CD4-positive, alpha-beta memory T cell (primary cell): ENCODE data around the gene FKBP4. TPM values are rescaled to one million over a fixed set of nuclear protein-coding genes. Genes with fewer than 3 reads are reported as not detected.

Experiments used
- CTCF ChIA-PET: fragments of 350-600 bp; sonication (Branson Sonifier 250); formaldehyde crosslinking; loops from one replicate; lab custom pipeline; 2021; ENCODE audit warnings: inconsistent platforms; ENCODE audit not compliant: partially characterized antibody; lab: Charles Lee
- POLR2A ChIA-PET: fragments of 350-600 bp; sonication (Branson Sonifier 250); formaldehyde crosslinking; loops from one replicate; lab custom pipeline; 2021; ENCODE audit not compliant: partially characterized antibody; lab: Charles Lee
- DNase-seq, 5 donors: peaks; one replicate each; pipeline versions ENCODE4 v3.0.0 to v3.0.0-alpha.2; 2020 to 2022; ENCODE audit warnings: mixed read lengths in 1 of 5
- H3K27ac ChIP-seq: one replicate; pipeline ENCODE4 v1.7.0; 2013; ENCODE audit warnings: low read depth, low read length
- H3K27me3 ChIP-seq: 2 replicates; pipeline ENCODE4 v1.7.0; 2013; ENCODE audit warnings: mild to moderate bottlenecking, low read length, moderate library complexity; ENCODE audit not compliant: insufficient read depth
- H3K36me3 ChIP-seq: 2 replicates; pipeline ENCODE4 v1.7.0; 2013; ENCODE audit warnings: mild to moderate bottlenecking, low read length, moderate library complexity; ENCODE audit not compliant: insufficient read depth
- H3K4me1 ChIP-seq: 2 replicates; pipeline ENCODE4 v1.7.0; 2013; ENCODE audit warnings: mild to moderate bottlenecking, low read length, moderate library complexity; ENCODE audit not compliant: insufficient read depth
- H3K4me3 ChIP-seq, 2 donors: one replicate each; pipeline ENCODE4 v1.7.0; 2013; ENCODE audit warnings: low read length in 2 of 2, mild to moderate bottlenecking in 1 of 2
- H3K9me3 ChIP-seq, 2 donors: one replicate each; pipeline ENCODE4 v1.7.0; 2013; ENCODE audit warnings: low read length in 2 of 2, control low read depth in 1 of 2; ENCODE audit not compliant: control insufficient read depth in 1 of 2
- H3K27ac Mint-ChIP-seq, 7 donors: one replicate each; pipeline ENCODE4 v1.8.0; 2020 to 2021; ENCODE audit warnings: mixed read lengths in 7 of 7, mild to moderate bottlenecking in 6 of 7, inconsistent platforms in 3 of 7, moderate library complexity in 3 of 7
- H3K27me3 Mint-ChIP-seq, 2 donors: one replicate each; pipeline ENCODE4 v1.8.0; 2020 to 2021; ENCODE audit warnings: mixed read lengths in 2 of 2
- H3K36me3 Mint-ChIP-seq, 2 donors: one replicate each; pipeline ENCODE4 v1.8.0; 2020 to 2021; ENCODE audit warnings: mixed read lengths in 2 of 2, inconsistent platforms in 1 of 2, mild to moderate bottlenecking in 1 of 2
- H3K4me1 Mint-ChIP-seq, 4 donors: one replicate each; pipeline ENCODE4 v1.8.0; 2020 to 2021; ENCODE audit warnings: mixed read lengths in 4 of 4, mild to moderate bottlenecking in 1 of 4
- H3K4me3 Mint-ChIP-seq, 8 donors: one replicate each; pipeline ENCODE4 v1.8.0; 2020 to 2021; ENCODE audit warnings: mixed read lengths in 8 of 8, mild to moderate bottlenecking in 7 of 8, moderate library complexity in 6 of 8, inconsistent platforms in 3 of 8
- H3K9me3 Mint-ChIP-seq, 8 donors: one replicate each; pipeline ENCODE4 v1.8.0; 2020 to 2021; ENCODE audit warnings: mixed read lengths in 8 of 8, mild to moderate bottlenecking in 5 of 8, inconsistent platforms in 3 of 8, moderate library complexity in 1 of 8
- intact Hi-C: fragments of 100-400 bp; cut with micrococcal nuclease; formaldehyde crosslinking; loops from one replicate; pipeline ENCODE4 v1.15.1; 2023
- polyA plus RNA-seq, 2 donors: library from polyadenylated mRNA; unstranded; fragments of 300-500 nt; fragmentation: Illumina TruSeq; gene quantifications; one replicate each; pipeline ENCODE4 v1.2.3, GENCODE V29; 2021
- total RNA-seq, 2 experiments: library from RNA; stranded (reverse); gene quantifications; one replicate each; pipeline ENCODE4 v1.2.3, GENCODE V29; 2021

Gene FKBP4
- total and polyA plus RNA-seq, 4 experiments from 2014 or later = 24.9 to 53.3 (median 43.1) TPM

DNA sequence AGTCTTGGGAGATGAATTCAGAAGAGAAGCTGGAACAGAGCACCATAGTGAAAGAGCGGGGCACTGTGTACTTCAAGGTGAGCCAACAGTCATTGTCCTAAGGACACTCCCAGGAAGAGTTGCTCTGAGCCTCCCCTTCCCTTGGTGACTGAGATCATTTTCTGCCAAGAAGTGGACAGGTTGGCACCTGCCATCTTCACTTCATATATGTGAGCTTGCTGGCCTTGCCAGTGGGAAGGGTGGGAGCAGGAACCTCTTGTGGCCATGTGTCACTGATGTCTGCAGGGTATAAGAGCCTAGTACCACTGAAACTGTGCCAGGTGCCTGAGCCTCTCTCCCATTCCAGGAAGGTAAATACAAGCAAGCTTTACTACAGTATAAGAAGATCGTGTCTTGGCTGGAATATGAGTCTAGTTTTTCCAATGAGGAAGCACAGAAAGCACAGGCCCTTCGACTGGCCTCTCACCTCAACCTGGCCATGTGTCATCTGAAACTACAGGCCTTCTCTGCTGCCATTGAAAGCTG, 5.3 kb downstream of the FKBP4 start:
- Mint-ChIP-seq H3K9me3 (no peaks in the 10 kb centered on the region), H3K4me1 (peaks cover 11 to 26% (median 14%) of the 10 kb centered on the region in 4 donors), H3K4me3 (no peak overlapping the region), H3K27me3 (no peaks in the 10 kb centered on the region), H3K36me3 (peaks cover 62 to 77% of the 10 kb centered on the region in 2 donors), H3K27ac (peak overlapping the region in 1 of 7 donors; percentile 64)
- ChIA-PET POLR2A (interaction anchor here (1.3 to 1.5 kb wide), 3 partner anchors 13 to 109 kb away, joined by 3 to 5 read pairs (median 3); partner anchors contain the start of genes FOXM1, ITFG2 and RHNO1), CTCF (interaction anchor here (1.4 to 3.7 kb wide), 2 partner anchors 10 to 16 kb away, joined by 3 to 13 read pairs; no protein-coding TSS in a partner anchor)
- Histone ChIP-seq H3K4me3 (no peak overlapping the region), H3K4me1 (peaks cover 11% of the 10 kb centered on the region), H3K9me3 (no peaks in the 10 kb centered on the region), H3K36me3 (peaks cover 66% of the 10 kb centered on the region), H3K27me3 (no peaks in the 10 kb centered on the region), H3K27ac (no peak overlapping the region)
- DNase-seq = no peak
- intact Hi-C loops = no loop called here

DNA sequence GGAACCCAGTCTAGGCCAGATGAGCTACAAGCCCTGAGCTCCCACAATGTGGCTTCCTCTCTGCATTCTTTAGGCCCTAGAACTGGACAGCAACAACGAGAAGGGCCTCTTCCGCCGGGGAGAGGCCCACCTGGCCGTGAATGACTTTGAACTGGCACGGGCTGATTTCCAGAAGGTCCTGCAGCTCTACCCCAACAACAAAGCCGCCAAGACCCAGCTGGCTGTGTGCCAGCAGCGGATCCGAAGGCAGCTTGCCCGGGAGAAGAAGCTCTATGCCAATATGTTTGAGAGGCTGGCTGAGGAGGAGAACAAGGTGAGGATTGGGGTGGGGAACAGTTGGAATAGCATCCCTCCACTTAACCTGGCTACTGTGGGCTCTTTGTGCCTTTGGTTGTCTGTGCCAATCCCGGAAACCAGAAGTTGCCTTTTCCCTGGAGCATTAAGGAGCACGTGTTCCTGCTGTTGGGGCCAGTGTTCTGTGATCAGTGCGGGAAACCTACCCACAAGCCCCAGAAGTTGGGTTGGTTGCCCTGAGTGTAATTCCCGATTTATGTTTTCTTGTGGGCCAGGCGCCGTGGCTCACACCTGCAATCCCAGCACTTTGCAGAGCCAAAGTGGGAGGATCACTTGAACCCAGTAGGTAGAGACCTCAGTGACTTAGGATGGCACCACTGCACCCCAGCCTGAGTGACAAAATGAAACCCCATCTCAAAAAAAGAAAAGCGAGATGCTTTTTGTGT, 6.4 kb downstream of the FKBP4 start:
- Mint-ChIP-seq H3K36me3 (peaks cover 62 to 78% of the 10 kb centered on the region in 2 donors), H3K4me3 (no peak overlapping the region), H3K27me3 (no peaks in the 10 kb centered on the region), H3K27ac (peak overlapping the region in 2 of 7 donors; percentile 48 to 60), H3K9me3 (no peaks in the 10 kb centered on the region), H3K4me1 (peaks cover 10 to 23% (median 14%) of the 10 kb centered on the region in 4 donors)
- no peak overlapping the region for H3K4me3 ChIP-seq
- no peaks in the 10 kb centered on the region for H3K9me3 ChIP-seq
- H3K4me1 ChIP-seq = peaks cover 9% of the 10 kb centered on the region
- H3K27me3 ChIP-seq = no peaks in the 10 kb centered on the region
- DNase-seq = no peak
- ChIA-PET CTCF (interaction anchor here (1.4 to 3.7 kb wide), 2 partner anchors 11 to 17 kb away, joined by 3 to 13 read pairs; no protein-coding TSS in a partner anchor), POLR2A (interaction anchor here (1.3 to 1.6 kb wide), 3 partner anchors 12 to 110 kb away, joined by 3 to 5 read pairs (median 3); partner anchors contain the start of genes FOXM1, ITFG2 and RHNO1)
- intact Hi-C loops = no loop called here
- peaks cover 66% of the 10 kb centered on the region for H3K36me3 ChIP-seq
- H3K27ac ChIP-seq = no peak overlapping the region

DNA sequence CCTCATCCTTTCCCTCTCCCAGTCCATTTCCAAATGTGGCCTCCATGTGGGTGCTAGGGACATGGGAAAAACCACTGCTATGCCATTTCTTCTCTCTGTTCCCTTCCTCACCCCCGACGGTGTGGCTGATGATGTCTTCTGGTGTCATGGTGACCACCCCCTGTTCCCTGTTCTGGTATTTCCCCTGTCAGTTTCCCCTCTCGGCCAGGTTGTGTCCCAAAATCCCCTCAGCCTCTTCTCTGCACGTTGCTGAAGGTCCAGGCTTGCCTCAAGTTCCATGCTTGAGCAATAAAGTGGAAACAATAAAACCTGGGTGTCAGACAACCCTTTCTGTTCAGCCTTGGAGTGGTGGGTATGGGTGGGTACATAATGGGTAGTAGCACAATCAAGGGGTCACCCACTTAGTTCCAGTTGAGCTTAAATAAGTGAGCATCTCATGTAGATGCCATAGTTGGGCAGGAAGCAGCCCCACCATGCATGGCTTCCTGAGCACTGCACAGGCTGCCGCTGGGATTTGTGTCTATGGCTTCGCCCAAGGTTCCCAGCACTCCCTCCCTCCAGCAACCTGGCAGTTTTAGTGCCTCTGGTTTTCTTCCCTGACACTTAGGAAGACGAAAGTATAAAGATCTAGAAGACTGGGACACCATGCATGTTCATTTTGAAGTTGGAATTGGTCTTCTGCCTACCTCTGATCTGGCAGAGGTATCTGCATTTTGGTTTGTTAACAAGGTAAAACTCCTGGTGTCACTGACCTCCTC, 9.0 kb downstream of the FKBP4 start:
- Histone ChIP-seq H3K4me3 (no peak overlapping the region), H3K36me3 (peaks cover 56% of the 10 kb centered on the region), H3K9me3 (no peaks in the 10 kb centered on the region), H3K27ac (no peak overlapping the region), H3K27me3 (no peaks in the 10 kb centered on the region), H3K4me1 (no peaks in the 10 kb centered on the region)
- H3K4me3 Mint-ChIP-seq = no peak overlapping the region
- DNase-seq = no peak
- H3K27me3 Mint-ChIP-seq = no peaks in the 10 kb centered on the region
- H3K27ac Mint-ChIP-seq = peak overlapping the region in 1 of 7 donors; percentile 36
- H3K36me3 Mint-ChIP-seq = peaks cover 46 to 67% of the 10 kb centered on the region in 2 donors
- ChIA-PET POLR2A (no interaction called here), CTCF (no interaction called here)
- no peaks in the 10 kb centered on the region for H3K9me3 Mint-ChIP-seq
- peaks cover 0 to 4% (median 1%) of the 10 kb centered on the region in 4 donors for H3K4me1 Mint-ChIP-seq
- intact Hi-C loops = no loop called here

DNA sequence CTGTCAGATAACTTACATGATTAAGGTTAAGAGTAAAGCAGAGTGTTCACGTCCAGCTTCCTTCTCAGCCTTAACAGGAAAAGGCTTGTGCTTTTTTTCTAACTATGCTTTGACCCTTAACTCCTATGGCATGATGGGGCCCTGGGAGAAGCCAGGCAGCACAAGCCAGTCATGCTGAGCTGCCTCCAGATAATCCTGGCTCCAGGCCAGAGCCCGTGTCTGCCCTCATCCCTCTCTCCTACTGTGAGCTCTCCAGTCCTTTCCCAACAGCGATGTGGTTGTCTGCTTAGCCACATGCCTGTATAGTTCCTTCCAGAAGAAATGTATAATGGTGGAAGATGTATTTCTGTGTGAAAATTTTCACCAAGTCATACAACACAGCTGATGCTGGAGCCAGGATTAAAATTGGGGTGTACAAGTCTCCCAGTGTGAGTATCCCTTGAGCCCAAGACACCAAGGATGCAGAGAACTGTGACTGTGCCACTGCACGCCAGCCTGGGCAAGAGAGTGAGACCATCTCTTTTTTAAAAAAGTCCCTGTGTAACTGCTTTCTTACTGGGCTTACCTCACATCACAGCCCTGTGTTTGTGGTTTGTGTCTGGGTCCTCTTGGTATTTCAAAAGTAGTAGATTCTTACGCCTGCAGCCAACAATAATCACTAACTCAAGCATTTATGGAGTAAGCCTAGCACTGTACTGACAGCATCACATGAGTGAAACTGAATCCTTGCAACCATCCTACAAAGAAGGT, 9.8 kb downstream of the FKBP4 start:
- Histone ChIP-seq H3K4me3 (no peak overlapping the region), H3K9me3 (no peaks in the 10 kb centered on the region), H3K4me1 (no peaks in the 10 kb centered on the region), H3K36me3 (peaks cover 49% of the 10 kb centered on the region), H3K27ac (no peak overlapping the region), H3K27me3 (no peaks in the 10 kb centered on the region)
- Mint-ChIP-seq H3K27ac (peak overlapping the region in 2 of 7 donors; percentile 19 to 70), H3K4me3 (no peak overlapping the region), H3K36me3 (peaks cover 39 to 60% of the 10 kb centered on the region in 2 donors), H3K9me3 (no peaks in the 10 kb centered on the region), H3K4me1 (peaks cover 0 to 4% (median 1%) of the 10 kb centered on the region in 4 donors), H3K27me3 (no peaks in the 10 kb centered on the region)
- ChIA-PET POLR2A (interaction anchor here (1.2 kb wide), 1 partner anchor 9 kb away, joined by 5 read pairs; no protein-coding TSS in a partner anchor), CTCF (no interaction called here)
- intact Hi-C loops = no loop called here
- no peak for DNase-seq

DNA sequence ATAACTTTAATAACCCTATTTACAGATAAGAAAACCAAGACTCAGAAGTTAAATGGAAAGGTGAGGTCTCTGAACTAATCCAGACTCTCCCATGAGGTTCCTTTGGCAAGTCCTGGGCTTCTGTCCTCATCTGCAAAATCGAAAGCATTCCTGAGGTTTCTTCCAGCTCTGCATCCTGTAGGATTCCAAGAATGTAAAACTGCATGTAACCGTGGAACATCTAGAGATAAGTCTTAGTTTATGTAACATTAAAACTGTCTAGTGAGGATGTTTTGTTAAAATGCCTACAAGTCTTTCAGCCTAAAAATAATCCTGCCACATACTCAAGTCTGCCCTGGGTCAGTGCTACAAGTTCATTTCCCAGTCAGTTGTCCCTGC, 10.4 kb downstream of the FKBP4 start:
- Mint-ChIP-seq H3K27me3 (no peaks in the 10 kb centered on the region), H3K4me1 (peaks cover 0 to 4% (median 1%) of the 10 kb centered on the region in 4 donors), H3K9me3 (no peaks in the 10 kb centered on the region), H3K4me3 (no peak overlapping the region), H3K27ac (no peak overlapping the region), H3K36me3 (peaks cover 33 to 54% of the 10 kb centered on the region in 2 donors)
- H3K27me3 ChIP-seq = no peaks in the 10 kb centered on the region
- H3K36me3 ChIP-seq = peaks cover 43% of the 10 kb centered on the region
- H3K4me3 ChIP-seq = no peak overlapping the region
- no peaks in the 10 kb centered on the region for H3K4me1 ChIP-seq
- H3K27ac ChIP-seq = no peak overlapping the region
- ChIA-PET POLR2A (interaction anchor here (1.2 kb wide), 1 partner anchor 9 kb away, joined by 5 read pairs; no protein-coding TSS in a partner anchor), CTCF (no interaction called here)
- DNase-seq = no peak
- H3K9me3 ChIP-seq = no peaks in the 10 kb centered on the region
- intact Hi-C loops = no loop called here

DNA sequence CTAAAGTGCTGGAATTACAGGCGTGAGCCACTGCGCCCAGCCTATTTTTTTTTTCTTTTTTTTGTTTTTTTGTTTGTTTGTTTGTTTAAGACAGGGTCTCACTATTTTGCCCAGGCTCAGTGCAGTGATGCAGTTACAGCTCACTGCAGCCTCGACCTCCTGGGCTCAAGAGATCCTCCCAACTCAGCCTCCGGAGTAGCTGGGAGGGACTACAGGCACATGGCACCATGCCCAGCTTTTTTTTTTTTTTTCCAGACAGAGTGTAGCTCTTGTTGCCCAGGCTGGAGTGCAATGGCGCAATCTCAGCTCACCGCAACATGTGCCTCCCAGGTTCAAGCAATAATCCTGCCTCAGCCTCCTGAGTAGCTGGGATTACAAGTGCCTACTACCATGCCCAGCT, 11.9 kb downstream of the FKBP4 start:
- H3K36me3 ChIP-seq = peaks cover 27% of the 10 kb centered on the region
- POLR2A ChIA-PET = no interaction called here
- no peak overlapping the region for H3K4me3 Mint-ChIP-seq
- no peak overlapping the region for H3K27ac ChIP-seq
- H3K27me3 ChIP-seq = no peaks in the 10 kb centered on the region
- H3K4me3 ChIP-seq = no peak overlapping the region
- H3K27ac Mint-ChIP-seq = no peak overlapping the region
- no peaks in the 10 kb centered on the region for H3K9me3 Mint-ChIP-seq
- peaks cover 3 to 7% (median 3%) of the 10 kb centered on the region in 4 donors for H3K4me1 Mint-ChIP-seq
- H3K4me1 ChIP-seq = peaks cover 3% of the 10 kb centered on the region
- CTCF ChIA-PET = no interaction called here
- no peaks in the 10 kb centered on the region for H3K9me3 ChIP-seq
- H3K27me3 Mint-ChIP-seq = no peaks in the 10 kb centered on the region
- H3K36me3 Mint-ChIP-seq = peaks cover 18 to 40% of the 10 kb centered on the region in 2 donors
- intact Hi-C loops = no loop called here
- DNase-seq = no peak
